ENCODE results near the gene FBXO39.

- TF ChIP-seq CTCF (IDR thresholded peaks at IDR 0.05; ENCODE audit: insufficient read depth, low read length) = no peak
- no peak for TF ChIP-seq POLR2AphosphoS5 (IDR thresholded peaks at IDR 0.05; ENCODE audit: low read depth)
- no peak for TF ChIP-seq REST (IDR thresholded peaks at IDR 0.05; ENCODE audit: insufficient replicate concordance, low read depth)
- no peak for TF ChIP-seq SPI1 (IDR thresholded peaks at IDR 0.05; ENCODE audit: borderline replicate concordance, low read depth)
Measured at GRCh38 chr17:6780886-6781285, 4.9 kb downstream of the FBXO39 start.

Data from HL-60 (cell line).